ENCODE results near the gene NXN. TPM values are rescaled to one million over a fixed set of nuclear protein-coding genes. Genes with fewer than 3 reads are reported as not detected.
A peak's percentile ranks its signal among the peaks of the same experiment; 100 is the strongest.

Gene NXN
- polyA plus RNA-seq, 1 of the 3 experiments (the other 2 are of a cell fraction): 23.9 TPM

DNA sequence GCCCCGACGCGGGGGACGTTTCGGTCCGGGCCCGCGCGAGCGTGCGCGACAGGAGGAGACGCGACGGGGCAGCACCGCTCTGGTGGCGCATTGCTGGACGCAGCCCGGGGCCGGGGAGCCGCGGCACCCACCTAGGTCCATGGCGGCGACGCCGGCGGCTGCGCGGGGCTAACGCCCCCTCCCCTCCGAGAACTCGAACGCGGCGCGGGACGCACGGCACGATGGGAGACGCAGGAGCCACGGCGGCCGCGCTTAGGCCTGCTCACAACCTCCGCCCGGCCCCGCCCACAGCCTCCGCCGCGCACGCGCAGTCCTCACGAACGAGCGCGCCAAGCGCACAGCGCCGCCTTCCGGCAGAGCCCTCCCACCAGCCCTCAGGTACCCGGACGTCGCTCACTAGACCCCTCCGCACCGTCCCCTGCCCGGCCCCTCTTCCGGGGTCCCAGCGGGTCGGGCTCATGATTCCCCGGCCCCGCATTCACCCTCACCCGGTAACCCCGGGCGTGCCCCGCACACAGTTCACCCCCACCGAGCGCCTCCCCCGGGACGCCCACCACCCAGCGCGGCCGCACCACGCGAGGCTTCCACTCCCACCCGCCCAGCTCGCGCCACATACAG lies 227.5 kb downstream of the NXN start, which contains the start of gene GEMIN4 (continued):
- TF ChIP-seq, protein P1, sequence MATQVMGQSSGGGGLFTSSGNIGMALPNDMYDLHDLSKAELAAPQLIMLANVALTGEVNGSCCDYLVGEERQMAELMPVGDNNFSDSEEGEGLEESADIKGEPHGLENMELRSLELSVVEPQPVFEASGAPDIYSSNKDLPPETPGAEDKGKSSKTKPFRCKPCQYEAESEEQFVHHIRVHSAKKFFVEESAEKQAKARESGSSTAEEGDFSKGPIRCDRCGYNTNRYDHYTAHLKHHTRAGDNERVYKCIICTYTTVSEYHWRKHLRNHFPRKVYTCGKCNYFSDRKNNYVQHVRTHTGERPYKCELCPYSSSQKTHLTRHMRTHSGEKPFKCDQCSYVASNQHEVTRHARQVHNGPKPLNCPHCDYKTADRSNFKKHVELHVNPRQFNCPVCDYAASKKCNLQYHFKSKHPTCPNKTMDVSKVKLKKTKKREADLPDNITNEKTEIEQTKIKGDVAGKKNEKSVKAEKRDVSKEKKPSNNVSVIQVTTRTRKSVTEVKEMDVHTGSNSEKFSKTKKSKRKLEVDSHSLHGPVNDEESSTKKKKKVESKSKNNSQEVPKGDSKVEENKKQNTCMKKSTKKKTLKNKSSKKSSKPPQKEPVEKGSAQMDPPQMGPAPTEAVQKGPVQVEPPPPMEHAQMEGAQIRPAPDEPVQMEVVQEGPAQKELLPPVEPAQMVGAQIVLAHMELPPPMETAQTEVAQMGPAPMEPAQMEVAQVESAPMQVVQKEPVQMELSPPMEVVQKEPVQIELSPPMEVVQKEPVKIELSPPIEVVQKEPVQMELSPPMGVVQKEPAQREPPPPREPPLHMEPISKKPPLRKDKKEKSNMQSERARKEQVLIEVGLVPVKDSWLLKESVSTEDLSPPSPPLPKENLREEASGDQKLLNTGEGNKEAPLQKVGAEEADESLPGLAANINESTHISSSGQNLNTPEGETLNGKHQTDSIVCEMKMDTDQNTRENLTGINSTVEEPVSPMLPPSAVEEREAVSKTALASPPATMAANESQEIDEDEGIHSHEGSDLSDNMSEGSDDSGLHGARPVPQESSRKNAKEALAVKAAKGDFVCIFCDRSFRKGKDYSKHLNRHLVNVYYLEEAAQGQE (IDR thresholded peaks at IDR 0.05; ENCODE audit: low read depth, low read length): no peak
- TF ChIP-seq SIN3A (IDR thresholded peaks at IDR 0.05; ENCODE audit: borderline replicate concordance, low read depth, low read length) (peak; percentile 74; the same call in 1 of the 2 replicates), SMC3 (IDR thresholded peaks at IDR 0.05; ENCODE audit: low read depth, low read length) (peak; percentile 47), RAD21 (IDR thresholded peaks at IDR 0.05; ENCODE audit: low read length) (peak; percentile 46), ELF1 (IDR thresholded peaks at IDR 0.05) (peak; percentile 67), YY1 (IDR thresholded peaks at IDR 0.05; ENCODE audit: low read depth) (no peak), FOXM1 (IDR thresholded peaks at IDR 0.05; ENCODE audit: low read depth) (no peak), NRF1 (IDR thresholded peaks at IDR 0.05; ENCODE audit: low read depth, low read length) (peak; percentile 80)
- TF ChIP-seq, protein P2, sequence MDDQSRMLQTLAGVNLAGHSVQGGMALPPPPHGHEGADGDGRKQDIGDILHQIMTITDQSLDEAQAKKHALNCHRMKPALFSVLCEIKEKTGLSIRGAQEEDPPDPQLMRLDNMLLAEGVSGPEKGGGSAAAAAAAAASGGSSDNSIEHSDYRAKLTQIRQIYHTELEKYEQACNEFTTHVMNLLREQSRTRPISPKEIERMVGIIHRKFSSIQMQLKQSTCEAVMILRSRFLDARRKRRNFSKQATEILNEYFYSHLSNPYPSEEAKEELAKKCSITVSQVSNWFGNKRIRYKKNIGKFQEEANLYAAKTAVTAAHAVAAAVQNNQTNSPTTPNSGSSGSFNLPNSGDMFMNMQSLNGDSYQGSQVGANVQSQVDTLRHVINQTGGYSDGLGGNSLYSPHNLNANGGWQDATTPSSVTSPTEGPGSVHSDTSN (IDR thresholded peaks at IDR 0.05): 0 out of 2 replicates have a peak, but pooled peaks have one; percentile 4
- TF ChIP-seq, protein P3, sequence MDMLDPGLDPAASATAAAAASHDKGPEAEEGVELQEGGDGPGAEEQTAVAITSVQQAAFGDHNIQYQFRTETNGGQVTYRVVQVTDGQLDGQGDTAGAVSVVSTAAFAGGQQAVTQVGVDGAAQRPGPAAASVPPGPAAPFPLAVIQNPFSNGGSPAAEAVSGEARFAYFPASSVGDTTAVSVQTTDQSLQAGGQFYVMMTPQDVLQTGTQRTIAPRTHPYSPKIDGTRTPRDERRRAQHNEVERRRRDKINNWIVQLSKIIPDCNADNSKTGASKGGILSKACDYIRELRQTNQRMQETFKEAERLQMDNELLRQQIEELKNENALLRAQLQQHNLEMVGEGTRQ (IDR thresholded peaks at IDR 0.05; ENCODE audit: borderline replicate concordance, low read depth, low read length): no peak

DNA sequence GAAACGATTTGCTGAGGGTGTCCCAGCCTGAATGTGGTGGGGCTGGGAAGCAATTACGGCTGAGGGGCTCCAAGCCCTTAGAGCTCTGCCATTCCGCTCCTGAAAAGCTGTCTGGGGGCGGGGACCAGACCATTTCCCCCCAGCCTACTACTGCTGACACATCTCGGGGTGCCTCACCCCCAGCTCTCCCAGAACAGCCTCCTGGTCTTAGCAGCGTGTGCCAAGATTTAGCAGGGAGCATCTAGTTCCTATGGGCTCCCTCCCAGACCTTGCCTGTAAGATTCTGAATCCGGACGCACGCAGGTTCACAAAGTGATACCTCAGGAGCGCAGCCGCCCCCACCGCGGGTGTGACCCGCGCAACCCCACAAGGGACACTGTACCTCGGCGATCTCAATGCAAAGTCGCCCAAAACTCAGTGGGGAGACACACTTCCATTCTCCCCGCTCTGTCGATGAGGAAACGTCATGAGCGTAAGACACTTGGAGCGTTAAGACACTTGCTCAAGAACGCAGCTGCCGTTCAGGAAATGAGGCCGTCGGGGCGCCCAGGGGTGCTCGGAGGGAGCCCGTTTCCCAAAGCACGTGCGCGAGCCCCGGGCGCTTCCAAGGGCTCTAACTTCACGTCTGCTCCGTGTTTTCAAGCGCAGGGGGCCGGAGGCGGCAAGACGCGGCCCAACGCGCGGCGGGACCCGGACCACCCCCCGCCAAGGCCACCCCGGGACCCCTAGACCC lies 228.1 kb downstream of the NXN start:
- Histone ChIP-seq H4K20me1 (ENCODE audit: insufficient read depth) (no peaks in the 10 kb centered on the region), H3K27ac (ENCODE audit: low read depth in 2 of 2, low read length in 1 of 2) (peak overlapping the region in 1 of 2 experiments; percentile 62; a peak in 1 of 4 replicates), H3K9ac (peak overlapping the region; percentile 87), H3K9me2 (no peaks in the 10 kb centered on the region), H3F3A (replicated peaks; ENCODE audit: insufficient read depth) (peaks cover 21% of the 10 kb centered on the region), H3K4me2 (peak overlapping the region; percentile 95), H3K79me2 (ENCODE audit: insufficient read depth) (peaks cover 33% of the 10 kb centered on the region), H3K36me3 (replicated peaks in 1 of 2; ENCODE audit: control insufficient read depth in 1 of 2, insufficient read depth in 2 of 2, low read length in 1 of 2) (peaks cover 8 to 17% of the 10 kb centered on the region in 2 experiments), H3K27me3 (ENCODE audit: insufficient read depth) (no peaks in the 10 kb centered on the region), H3K9me3 (no peaks in the 10 kb centered on the region), H3K4me1 (ENCODE audit: control insufficient read depth in 1 of 2, insufficient read depth in 2 of 2, low read depth in 1 of 2, low read length in 1 of 2) (peaks cover 5 to 18% of the 10 kb centered on the region in 2 experiments; a peak in 2 of 4 replicates), H2AFZ (ENCODE audit: low read depth) (peak overlapping the region; percentile 50; the same call in 1 of the 2 replicates), H3K4me3 (ENCODE audit: low read depth in 2 of 2, low read length in 1 of 2) (peak overlapping the region; percentile 77 to 84)
- DNase-seq: peak; percentile 51
- ChIA-PET CTCF (interaction anchor here (0.7 to 2.5 kb wide), 8 partner anchors 10 to 339 kb away, joined by 3 to 8 read pairs (median 4); partner anchors contain the start of gene VPS53), POLR2A (interaction anchor here (1.0 kb wide), 2 partner anchors 10 to 18 kb away, joined by 3 read pairs; no protein-coding TSS in a partner anchor)
- 3% methylated on average over 21 of the region's 49 CpGs for WGBS (ENCODE audit: low lambda C conversion rate)
- TF ChIP-seq MXI1 (IDR thresholded peaks at IDR 0.05; ENCODE audit: low read depth, low read length) (peak; percentile 57; the same call in 1 of the 2 replicates), NRF1 (IDR thresholded peaks at IDR 0.05; ENCODE audit: low read depth, low read length) (no peak)
